HG02870 (cell line): ENCODE measurements around the gene PIGBOS1.
A peak's percentile ranks its signal among the peaks of the same experiment; 100 is the strongest.
"Not testable (repeated sequence)": the region's sequence is repeated elsewhere in the genome, so short reads cannot be mapped to it uniquely, and the experiment has no call there.

Experiments used
- ATAC-seq: cut with Tn5 transposase; IDR thresholded peaks from one replicate; pipeline ENCODE4 v1.9.1; 2021; ENCODE audit warnings: mild to moderate bottlenecking, moderate library complexity; ENCODE audit not compliant: unreplicated experiment

PIGBOS1 gene, protein sequence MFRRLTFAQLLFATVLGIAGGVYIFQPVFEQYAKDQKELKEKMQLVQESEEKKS

DNA sequence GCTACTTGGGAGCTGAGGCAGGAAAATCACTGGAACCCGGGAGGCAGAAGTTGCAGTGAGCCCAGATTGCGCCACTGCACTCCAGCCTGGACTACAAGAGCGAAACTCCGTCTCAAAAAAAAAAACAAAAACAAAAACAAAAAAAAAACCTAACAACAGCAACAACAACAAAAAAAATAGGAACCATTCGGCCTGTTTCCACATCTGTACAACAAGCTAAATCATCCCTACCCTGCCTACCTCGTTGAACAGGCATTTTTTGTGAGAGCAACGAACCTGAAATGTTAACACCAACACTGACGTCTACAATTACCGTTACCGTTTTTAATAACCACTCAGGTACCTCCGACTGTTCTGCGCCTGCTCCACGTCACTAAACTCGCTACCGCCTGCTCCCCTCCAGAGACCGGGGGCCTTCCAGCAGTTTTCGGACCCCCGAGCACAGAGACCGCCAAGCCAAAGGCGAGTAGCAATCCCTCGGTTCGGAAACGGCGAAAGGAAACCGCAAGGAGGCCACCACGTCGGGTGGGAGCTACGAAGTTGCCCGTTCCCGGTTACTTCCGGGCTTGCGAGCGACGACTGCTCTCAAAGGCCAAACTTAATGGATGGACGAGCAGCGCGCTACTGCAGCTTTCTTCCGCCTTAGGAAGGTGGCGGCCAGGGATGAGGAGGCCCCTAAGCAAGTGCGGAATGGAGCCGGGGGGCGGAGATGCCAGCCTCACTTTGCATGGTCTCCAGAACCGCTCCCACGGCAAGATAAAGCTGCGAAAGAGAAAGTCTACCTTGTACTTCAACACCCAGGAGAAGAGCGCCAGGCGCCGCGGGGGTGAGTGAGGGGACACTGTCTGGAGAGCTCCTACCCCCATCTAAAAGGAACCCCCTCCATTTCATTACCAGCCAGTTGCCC lies at the start of gene PIGBOS1, which contains the start of gene PIGB:
TSS of gene PIGBOS1 (minus strand) at position 536 of the 907 bp plus-strand sequence. CDS start 1,331 bp downstream, outside the sequence.
TSS of gene PIGB (plus strand) at position 635 of the 907 bp plus-strand sequence. CDS start at position 664, 29 bp downstream.
- ATAC-seq = peak; percentile 89

DNA sequence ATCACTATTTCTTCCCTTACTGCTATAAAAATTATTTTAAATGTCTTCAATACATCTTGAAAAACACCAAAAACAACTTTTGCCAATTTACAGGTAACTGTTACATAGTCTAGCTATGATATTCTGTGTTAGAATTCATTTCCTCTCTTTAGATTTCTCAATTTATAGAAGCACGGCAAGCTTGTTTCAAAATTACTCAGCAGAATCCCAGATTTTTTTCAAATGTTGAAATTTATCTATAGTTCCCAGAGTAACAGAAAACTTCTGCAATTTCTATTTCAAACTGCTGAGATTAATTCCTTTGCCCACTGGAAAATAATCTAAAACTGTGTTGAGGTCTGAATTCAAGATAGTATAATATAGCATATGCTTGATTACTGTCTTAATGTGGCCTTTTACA lies 48.1 kb upstream of the PIGBOS1 start:
- ATAC-seq = no peak

DNA sequence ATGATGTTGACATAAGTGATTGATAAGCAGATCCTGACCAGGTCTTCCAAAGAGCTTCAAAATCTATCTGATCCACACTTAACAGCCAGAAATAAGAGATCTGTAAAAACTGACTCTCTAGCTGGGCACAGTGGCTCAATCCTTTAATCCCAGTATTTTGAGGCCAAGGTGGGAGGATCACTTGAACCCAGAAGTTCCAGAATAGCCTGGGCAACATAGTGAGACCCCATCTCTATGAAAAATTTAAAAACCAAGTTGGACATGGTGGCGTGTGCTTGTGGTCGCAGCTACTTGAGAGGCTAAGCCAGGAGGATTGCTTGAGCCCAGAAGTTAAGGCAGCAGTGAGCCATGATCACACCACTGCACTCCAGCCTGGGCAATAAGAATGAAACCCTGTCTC lies 43.7 kb upstream of the PIGBOS1 start:
- no peak for ATAC-seq

DNA sequence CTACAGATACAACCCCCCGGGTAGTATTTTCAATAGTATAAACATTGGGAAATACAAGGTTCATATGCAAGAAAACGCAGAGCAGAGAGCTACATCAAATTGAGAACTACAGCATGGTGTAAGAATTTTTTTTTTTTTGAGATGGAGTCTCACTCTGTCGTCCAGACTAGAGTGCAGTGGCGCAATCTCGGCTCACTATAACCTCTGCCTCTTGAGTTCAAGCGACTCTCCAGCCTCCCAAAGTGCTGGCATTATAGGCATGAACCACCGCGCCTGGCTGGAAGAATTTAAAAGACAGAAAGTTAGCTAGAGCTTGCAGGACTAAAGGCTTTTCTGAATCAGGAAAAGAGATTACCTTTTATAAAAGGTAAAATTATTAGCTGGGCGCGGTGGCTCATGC lies 42.1 kb upstream of the PIGBOS1 start:
- no peak for ATAC-seq

DNA sequence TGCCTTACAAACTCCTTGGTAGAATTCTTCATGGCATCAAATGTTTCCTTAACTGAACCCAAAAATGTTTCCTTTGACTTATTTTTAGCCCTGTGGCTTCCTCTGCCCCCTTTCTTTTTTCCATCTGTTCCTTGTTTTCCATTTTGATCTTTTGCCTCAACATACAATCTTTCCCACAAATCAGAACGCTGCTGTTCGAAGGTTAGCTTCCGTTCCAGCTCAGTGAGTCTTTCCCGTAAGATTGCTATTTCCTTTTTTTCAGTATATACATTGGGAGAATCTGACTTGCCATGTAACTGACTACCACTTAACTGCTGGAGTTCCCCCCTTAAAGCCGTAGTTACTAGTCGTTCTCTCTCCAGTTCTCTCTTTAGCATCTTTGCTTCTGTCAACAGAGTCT lies 41.3 kb upstream of the PIGBOS1 start:
- ATAC-seq = no peak

DNA sequence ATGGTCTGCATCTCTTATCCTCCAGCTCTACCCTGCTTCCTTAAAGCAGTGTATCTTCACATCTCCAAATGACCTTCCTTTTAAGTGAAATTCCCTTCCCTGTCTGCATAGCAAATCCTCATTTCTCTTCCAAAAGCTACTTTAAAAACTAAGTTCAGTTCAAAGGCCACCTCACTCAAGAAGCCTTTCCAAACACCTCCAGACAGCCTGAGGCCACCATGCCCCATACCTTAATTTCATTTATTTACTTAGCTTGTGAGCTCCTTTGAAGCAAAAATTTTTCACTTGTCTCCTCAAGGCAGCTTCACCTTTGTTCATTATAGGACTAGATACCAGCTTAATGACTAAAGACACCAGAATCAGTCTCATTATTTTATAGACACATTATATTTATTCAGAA lies 39.5 kb upstream of the PIGBOS1 start:
- no peak for ATAC-seq

DNA sequence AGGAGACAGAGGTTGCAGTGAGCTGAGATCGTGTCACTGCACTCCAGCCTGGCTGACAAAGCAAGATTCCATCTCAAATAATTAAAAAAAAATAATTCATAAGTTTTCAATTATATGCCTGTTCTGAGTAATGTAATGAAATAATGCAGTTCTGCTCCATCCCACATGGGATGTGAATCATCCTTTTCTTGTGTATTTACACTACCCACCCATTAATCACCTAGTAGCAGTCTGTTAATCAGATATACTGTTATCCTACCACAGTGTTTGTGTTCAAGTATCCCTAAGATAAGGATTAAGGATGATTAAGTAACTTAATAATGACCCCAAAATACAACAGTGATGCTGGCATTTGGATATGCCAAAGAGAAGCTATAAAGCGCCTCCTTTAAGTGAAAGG lies 38.9 kb upstream of the PIGBOS1 start:
- ATAC-seq = no peak

DNA sequence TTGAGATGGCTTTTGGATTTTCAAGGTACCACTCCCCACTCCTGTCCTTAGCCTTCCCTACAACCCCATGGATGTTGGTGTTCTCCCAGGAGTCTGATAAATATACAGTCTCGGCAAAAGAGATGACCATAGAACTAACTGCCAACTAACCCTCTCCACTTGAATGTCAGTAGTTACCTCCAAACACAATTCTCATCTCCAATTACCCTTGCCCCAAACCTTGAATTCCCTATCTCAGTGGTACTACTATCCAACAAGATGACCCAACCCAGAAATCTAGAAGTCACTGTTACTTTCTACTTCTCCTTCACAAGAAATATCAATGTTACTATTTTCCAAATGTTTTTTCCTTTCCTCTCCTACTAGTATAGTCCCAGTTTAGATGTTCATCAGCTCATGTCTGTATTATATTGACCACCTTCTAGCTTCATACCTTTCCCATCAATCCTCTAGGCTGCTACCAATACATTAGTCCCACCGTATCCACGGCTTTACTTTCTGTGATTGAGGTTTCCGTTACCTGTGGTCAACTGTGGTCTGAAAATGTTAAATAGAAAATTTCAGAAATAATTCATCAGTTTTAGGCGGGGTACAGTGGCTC lies 38.2 kb upstream of the PIGBOS1 start:
- no peak for ATAC-seq

DNA sequence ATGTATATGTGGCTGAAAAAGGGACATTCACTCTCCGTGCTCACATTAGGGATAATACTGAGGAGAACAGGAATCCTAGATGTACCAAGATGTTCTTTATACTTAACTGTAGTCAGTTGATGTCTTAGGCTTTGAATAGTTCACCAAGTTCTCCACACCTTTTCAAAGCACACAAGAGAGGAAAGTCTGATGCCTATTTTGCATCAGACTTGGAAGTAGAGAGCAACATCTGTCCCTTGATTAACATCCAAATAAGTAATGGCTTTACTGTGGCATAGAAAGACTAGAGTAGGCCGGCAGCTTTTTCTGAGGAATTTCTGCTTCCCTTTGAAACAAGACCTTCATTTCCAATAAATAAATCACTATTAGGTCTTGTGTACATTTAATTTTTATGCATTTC lies 34.1 kb upstream of the PIGBOS1 start:
- no peak for ATAC-seq

DNA sequence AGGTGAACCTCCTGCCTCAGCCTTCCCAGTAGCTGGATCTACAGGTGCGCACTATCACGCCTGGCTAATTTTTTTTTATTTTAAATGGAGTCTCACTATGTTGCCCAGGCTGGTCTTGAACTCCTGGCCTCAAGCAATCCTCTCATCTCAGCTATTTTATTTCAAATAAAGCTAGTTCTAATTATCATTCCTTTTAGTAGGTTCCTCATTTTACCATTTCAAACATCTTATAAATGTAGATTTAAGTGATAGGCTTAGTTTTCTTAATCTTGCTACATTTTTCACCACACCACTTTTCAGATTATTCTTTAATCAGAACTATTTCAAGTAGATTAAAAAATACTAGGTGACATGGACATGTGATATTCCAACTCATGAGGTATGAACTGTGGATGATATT lies 30.4 kb upstream of the PIGBOS1 start:
- ATAC-seq = no peak

DNA sequence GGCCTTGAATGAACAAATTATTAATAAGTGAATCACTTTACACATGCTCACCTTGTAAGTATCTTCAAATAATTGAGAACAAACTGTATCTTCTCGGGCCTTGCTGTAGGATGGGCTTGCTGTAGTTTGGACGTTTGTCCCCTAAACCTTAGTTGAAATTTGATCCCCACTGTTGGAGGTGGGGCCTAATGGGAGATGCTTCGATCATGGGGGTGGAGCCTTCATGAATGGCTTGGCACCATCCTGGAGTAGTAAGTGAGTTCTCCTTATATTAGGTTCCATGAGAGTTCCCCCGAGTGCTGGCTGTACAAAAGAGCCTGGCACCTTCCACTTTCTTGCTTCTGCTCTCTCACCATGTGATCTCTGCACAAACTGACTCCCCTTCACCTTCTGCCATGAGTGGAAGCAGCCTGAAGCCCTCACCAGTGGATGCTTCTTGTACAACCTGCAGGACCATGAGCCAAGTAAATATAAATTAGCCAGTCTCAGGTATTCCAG lies 29.4 kb upstream of the PIGBOS1 start:
- ATAC-seq = no peak

DNA sequence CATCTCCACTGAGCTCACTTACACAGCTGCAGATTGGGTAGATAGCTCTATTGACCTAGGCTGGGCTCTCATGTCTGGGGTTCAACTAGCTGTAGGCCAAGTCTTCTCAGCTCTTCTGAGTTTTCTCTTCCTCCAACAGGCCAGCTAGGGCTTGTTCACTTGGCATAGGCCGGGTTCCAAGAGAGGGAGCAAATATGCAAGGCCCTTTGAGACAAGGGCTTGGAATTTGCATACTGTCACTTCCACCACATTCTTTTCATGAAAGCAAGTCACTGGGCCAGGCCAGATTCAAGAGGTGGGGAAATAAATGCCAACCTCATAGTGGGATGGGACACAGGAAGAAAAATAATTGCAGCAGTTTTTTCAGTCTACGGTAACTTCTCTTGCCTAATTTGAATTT lies 25.3 kb upstream of the PIGBOS1 start:
- no peak for ATAC-seq

DNA sequence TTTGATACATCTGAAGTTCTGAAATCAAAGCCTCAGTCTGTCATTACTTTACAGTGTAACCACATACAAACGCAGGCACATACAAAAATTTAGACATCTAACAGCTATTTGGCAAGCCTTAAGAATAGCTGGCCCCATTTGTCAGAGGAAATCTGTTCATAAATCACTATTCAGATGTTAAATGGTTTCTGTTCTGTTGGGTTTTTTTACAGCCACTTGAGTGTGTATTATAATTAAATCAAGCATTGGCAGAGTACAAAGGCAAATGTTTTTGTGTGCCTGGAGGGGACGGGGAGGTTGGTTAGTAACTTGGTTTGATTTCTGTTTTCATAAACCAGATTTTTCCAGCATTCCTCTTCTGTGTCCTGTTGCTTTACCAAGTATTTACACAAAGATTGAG lies 24.2 kb upstream of the PIGBOS1 start:
- no peak for ATAC-seq

DNA sequence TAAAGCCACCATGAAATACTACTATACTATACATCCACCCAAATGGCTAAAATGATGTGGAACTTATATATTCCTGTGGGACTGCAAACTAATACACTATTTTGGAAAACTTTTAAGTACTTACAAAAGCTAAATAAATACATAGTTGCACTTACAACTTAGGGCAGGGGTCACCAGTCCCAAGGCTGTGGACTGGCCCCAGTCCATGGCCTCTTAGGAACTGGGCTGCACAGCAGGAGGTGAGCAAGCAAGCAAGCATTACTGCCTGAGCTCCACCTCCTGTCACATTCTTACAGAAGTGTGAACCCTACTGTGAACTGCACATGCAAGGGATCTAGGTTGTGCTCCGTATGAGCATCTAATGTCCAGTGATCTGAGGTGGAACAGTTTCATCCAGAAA lies 18.2 kb upstream of the PIGBOS1 start:
- ATAC-seq = no peak

DNA sequence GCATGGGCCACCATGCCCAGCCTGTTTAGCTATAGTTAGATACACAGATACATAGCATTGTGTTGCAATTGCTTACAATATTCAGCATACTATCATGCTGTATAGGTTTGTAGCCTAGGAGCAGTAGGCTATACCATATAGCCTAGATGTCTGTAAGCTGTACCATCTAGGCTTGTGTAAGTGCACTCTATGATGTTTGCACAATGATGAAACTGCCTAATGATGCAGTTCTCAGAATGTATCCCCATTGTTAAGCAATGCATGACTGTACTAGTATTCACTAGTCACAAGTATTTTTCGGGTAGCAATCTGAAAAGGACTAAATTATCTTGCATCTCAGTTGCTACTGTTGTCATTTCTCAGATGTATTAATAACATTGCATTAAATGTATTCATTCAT lies 16.1 kb upstream of the PIGBOS1 start:
- no peak for ATAC-seq

DNA sequence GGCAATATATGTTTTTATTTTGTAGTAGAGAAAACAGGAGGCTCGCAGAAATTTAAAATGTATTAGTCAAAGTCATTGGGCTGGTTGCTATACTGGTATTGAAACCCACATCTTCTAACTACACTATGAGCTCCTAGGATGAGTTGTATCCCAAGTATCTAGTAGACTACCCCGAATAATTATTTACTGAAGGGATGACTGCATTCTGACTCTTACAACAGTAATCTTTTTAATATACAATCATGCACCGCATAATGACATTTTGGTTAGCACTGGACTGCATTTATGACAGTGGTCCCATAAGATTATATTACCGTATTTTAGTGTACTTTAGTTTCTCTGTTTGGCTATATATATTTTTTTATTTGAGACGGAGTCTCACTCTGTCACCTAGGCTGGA lies 15.4 kb upstream of the PIGBOS1 start:
- no peak for ATAC-seq

DNA sequence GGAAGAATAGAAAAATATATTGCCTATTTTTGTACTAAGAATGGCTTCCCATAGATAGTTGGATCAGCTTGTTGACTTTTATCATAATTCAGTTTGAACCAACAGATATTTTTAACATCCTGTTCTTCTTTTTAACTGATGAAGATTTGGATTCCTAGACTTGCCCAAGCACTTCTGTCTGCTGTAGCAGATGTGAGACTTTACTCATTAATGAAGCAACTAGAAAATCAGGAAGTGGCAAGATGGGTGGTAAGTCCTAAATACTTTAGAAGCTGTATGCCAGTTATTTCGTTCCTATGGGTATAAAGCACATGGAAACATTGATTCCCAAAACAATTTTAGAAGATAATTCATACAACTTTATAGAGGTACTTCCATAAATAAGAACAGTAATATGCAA lies 8.5 kb upstream of the PIGBOS1 start:
- no peak for ATAC-seq

DNA sequence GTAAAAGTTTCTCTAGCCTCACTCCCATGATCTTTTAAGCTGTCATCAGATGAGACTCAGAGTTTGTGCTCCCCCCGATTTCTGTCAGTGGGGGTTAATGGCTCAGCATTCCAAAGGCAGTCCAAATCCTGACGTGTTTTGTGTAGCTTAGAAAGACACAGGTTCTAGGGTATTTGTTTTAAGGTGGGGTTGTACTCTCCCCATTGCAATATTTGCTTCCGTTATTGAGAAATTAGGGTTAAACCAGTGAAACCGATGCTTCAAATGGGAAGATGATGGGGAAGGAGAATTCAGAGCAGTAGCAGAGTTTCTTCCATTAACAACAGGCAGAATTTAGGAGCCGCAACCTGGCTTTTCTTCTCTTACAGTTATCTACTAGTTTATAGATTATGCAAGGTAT lies 3.5 kb upstream of the PIGBOS1 start:
- no peak for ATAC-seq

DNA sequence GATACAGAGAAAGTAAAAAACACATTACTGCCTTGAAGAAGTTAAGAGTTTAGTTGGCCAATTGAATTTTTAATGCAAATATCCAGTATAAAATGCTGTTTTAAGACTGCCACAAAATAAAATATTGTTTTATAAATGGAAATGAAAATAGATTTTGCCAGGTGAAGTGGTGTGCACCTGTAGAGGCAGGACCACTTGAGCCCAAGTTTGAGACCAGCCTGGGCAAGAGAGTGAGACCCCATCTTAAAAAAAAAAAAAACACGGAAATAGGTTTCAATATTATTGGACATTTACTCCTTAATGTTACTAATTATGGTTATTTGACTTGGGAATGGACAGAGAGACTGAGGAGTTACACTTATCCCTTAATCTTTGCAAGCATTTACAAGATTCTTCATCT lies 2.0 kb upstream of the PIGBOS1 start:
- ATAC-seq = no peak

DNA sequence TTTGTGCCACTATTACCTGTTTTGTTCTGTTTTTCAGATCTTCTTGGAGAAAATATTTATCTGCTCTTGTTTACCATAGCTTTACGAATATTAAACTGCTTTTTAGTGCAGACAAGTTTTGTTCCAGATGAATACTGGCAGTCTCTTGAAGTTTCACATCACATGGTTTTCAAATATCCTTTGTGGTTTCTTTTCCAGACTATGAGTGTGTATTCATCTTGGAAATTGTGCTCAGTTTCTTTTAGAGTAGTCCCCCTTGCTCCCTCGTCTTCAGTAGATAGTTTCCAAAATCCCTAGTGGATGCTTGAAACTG lies 1.3 kb upstream of the PIGBOS1 start:
- no peak for ATAC-seq

DNA sequence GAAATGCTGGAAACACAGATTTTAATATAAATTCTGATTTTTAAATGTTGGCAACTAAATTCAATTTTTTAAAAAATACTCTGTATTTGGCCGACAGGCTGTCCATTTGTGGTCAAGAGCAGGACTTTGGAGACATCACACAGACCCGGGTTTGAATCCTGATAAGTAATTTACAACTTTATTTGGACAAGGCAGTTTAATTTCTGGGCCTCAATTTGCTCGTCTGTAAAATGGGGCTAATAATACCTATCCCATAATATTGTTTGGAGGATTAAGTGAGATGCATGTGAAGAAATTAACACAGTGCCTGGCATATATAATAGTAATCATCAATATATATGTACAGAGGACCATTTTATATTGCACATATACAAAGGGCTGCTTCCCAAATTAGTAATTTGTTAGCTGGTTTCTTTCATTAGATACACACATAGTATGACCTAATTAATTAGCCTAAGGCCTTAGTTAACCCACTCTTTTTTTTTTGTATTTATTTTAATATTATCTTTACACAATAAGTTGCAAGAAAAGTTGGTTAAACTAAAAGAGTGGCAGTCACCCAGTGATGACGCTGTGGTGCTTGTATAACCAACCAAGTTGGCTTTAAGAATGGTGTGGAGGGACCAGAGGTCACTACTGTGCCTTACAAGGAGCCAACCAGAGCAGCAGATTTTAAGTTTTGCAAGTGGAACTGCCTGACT lies 764 bp upstream of the PIGBOS1 start:
- ATAC-seq = no peak

DNA sequence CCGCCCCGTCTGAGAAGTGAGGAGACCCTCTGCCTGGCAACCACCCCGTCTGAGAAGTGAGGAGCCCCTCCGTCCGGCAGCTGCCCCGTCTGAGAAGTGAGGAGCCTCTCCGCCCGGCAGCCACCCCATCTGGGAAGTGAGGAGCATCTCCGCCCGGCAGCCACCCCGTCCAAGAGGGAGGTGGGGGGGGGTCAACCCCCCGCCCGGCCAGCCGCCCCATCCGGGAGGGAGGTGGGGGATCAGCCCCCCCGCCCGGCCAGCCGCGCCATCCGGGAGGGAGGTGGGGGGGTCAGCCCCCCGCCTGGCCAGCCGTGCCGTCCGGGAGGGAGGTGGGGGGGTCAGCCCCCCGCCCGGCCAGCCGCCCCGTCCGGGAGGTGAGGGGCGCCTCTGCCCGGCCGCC lies 16.1 kb downstream of the PIGBOS1 start:
- ATAC-seq = not testable (repeated sequence)
